ENCODE measurements around the gene CXCL10.

GRCh38 chr4:76061421-76061820 is 38.1 kb upstream of the CXCL10 start:
- TF ChIP-seq SIN3A (IDR thresholded peaks at IDR 0.05; ENCODE audit: borderline replicate concordance, insufficient read depth, low read length), result no peak
- TF ChIP-seq TAF1 (IDR thresholded peaks at IDR 0.05; ENCODE audit: borderline replicate concordance, insufficient read depth, low read length), result no peak
- no peak for TF ChIP-seq POLR2AphosphoS5 (IDR thresholded peaks at IDR 0.05; ENCODE audit: low read depth, low read length)
- no peak for TF ChIP-seq REST (IDR thresholded peaks at IDR 0.05; ENCODE audit: insufficient read depth in 1 of 2, low read depth in 2 of 2, low read length in 2 of 2)
